BJ (cell line): ENCODE results near the gene DMAC2. TPM values are rescaled to one million over a fixed set of nuclear protein-coding genes. Genes with fewer than 3 reads are reported as not detected.

ENCODE experiments used
- CTCF ChIA-PET: fragments of 350-600 bp; formaldehyde crosslinking; extraction: SDS; loops from one replicate; lab custom pipeline; 2021; ENCODE audit warnings: antibody characterized with exemption, inconsistent platforms; lab: Yijun Ruan, JAX
- POLR2A ChIA-PET: fragments of 300-600 bp; sonication (Branson Sonifier 250); formaldehyde crosslinking; extraction: SDS; loops from one replicate; lab custom pipeline; 2021; ENCODE audit warnings: antibody characterized with exemption; lab: Charles Lee
- DNase-seq: peaks from one replicate; pipeline ENCODE4 v3.0.0-alpha.2; 2011; ENCODE audit warnings: low read depth
- H3K27me3 ChIP-seq: 2 replicates; pipeline ENCODE4 v1.6.0; 2011; ENCODE audit warnings: low read length; ENCODE audit not compliant: control insufficient read depth, insufficient read depth
- H3K36me3 ChIP-seq: 2 replicates; pipeline ENCODE4 v1.5.1; 2011; ENCODE audit warnings: low read length; ENCODE audit not compliant: control insufficient read depth, insufficient read depth
- H3K4me3 ChIP-seq: 2 replicates; pipeline ENCODE4 v1.5.1; 2011; ENCODE audit warnings: low read depth, mild to moderate bottlenecking, control low read depth, low read length
- polyA plus RNA-seq: library from polyadenylated mRNA; depleted of rRNA; stranded (reverse); fragments of >200 nt; gene quantifications from 2 replicates; pipeline ENCODE4 v1.2.3, GENCODE V29; 2011
- TF ChIP-seq, protein P1 (sequence below): IDR thresholded peaks from 2 replicates; pipeline ENCODE4 v1.5.1; 2011; ENCODE audit warnings: low read depth, mild to moderate bottlenecking, control low read depth, inconsistent platforms, low read length, moderate library complexity; ENCODE audit not compliant: insufficient read depth

DMAC2 gene
- polyA plus RNA-seq, 1 experiment = 82.4 TPM

GRCh38 chr19:41442473-41443355 lies 3.0 kb upstream of the DMAC2 start, which contains the start of gene ERICH4:
Gene ERICH4 (plus strand): TSS chr19:41443156. CDS start chr19:41443170, 14 bp downstream.
- POLR2A ChIA-PET = no interaction called here
- CTCF ChIA-PET = interaction anchor here (0.7 to 14.7 kb wide), 2 partner anchors 97 to 126 kb away, joined by 3 to 205 read pairs; no protein-coding TSS in a partner anchor
- TF ChIP-seq, protein P1, sequence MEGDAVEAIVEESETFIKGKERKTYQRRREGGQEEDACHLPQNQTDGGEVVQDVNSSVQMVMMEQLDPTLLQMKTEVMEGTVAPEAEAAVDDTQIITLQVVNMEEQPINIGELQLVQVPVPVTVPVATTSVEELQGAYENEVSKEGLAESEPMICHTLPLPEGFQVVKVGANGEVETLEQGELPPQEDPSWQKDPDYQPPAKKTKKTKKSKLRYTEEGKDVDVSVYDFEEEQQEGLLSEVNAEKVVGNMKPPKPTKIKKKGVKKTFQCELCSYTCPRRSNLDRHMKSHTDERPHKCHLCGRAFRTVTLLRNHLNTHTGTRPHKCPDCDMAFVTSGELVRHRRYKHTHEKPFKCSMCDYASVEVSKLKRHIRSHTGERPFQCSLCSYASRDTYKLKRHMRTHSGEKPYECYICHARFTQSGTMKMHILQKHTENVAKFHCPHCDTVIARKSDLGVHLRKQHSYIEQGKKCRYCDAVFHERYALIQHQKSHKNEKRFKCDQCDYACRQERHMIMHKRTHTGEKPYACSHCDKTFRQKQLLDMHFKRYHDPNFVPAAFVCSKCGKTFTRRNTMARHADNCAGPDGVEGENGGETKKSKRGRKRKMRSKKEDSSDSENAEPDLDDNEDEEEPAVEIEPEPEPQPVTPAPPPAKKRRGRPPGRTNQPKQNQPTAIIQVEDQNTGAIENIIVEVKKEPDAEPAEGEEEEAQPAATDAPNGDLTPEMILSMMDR = no peak
- H3K27me3 ChIP-seq = peaks cover 3% of the 10 kb centered on the region; the same call in 1 of the 2 replicates
- no peak for DNase-seq
- no peak within 1 kb of the TSS for H3K4me3 ChIP-seq
- no peaks in the 10 kb centered on the region for H3K36me3 ChIP-seq

DNA sequence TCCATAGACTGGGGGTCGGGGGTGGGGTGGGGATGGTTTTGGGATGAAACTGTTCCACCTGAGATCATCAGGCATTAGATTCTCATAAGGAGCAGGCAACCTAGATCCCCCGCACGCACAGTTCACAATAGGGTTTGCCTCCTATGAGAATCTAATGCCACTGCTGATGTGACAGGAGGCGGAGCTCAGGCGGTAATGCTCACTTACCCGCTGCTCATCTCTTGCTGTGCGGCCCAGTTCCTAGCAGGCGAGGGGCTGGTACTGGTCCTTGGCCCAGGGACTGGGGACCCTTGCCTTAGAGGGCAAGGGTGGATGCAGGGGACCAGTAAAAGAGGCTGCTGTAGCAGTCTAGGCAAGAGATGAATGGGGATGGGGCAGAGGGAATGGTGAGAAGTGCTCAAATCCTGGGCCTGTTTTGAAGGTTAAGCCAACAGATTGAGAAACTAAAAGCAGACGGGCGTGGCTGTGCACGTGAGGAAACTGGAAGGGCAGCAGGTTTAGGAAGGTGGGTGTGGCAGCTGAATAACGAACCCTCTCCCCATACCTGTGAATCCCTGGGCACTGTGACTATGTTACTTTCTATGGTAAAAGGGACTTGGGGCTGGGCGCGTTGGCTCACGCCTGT lies 1.7 kb upstream of the DMAC2 start:
- POLR2A ChIA-PET = no interaction called here
- H3K4me3 ChIP-seq = no peak overlapping the region
- no peaks in the 10 kb centered on the region for H3K27me3 ChIP-seq
- TF ChIP-seq, protein P1 = no peak
- DNase-seq = no peak
- CTCF ChIA-PET = interaction anchor here (4.4 to 14.7 kb wide), 2 partner anchors 8 to 127 kb away, joined by 32 to 205 read pairs; no protein-coding TSS in a partner anchor
- H3K36me3 ChIP-seq = no peaks in the 10 kb centered on the region

DNA sequence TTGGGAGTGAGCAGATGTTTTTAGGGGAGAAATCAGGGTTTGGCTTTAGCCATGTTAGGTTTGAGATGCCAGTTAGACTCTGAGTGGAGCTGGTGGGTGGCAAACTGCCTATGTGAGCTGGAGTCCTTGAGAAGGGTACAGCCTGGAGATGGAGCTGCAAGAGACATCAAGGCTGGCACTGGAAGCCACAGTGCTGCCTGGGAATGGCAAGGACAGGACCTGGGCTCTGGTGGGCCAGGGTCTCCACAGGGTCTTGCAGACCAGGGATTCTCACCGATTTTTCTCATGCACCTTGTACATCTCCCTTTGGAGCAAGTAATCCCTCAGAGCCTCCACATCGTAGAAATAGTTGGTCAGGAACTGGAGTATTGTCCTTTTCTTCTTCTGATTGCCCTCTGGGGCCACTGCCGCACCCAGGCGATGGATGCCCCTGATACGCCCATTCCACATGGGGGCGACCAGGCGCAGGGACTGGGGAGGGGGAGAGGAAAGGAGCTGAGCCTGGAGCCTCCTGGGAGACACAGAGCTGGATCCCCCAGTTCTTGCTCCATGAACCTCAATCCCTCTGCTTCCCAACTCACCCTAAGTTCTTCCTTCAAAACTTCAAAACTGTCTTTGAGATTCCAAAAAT lies 1.7 kb downstream of the DMAC2 start:
- no peak for DNase-seq
- H3K4me3 ChIP-seq = no peak overlapping the region
- TF ChIP-seq, protein P1 = no peak
- CTCF ChIA-PET = interaction anchor here (2.8 to 4.4 kb wide), 2 partner anchors 11 kb away, joined by 10 to 32 read pairs; partner anchors contain the start of gene B3GNT8
- H3K36me3 ChIP-seq = peaks cover under 1% of the 10 kb centered on the region; the same call in 1 of the 2 replicates
- no peaks in the 10 kb centered on the region for H3K27me3 ChIP-seq
- POLR2A ChIA-PET = no interaction called here

- TF ChIP-seq, protein P1 = no peak
- DNase-seq = no peak
- H3K4me3 ChIP-seq = no peak overlapping the region
- POLR2A ChIA-PET = no interaction called here
- H3K36me3 ChIP-seq = peaks cover 12% of the 10 kb centered on the region
- H3K27me3 ChIP-seq = no peaks in the 10 kb centered on the region
- CTCF ChIA-PET = interaction anchor here (1.9 to 2.3 kb wide), 2 partner anchors 13 to 134 kb away, joined by 4 to 10 read pairs; no protein-coding TSS in a partner anchor
These were observed 3.1 kb downstream of the DMAC2 start for GRCh38 chr19:41436674-41436951.
